Activated T-cell treated with anti-CD3 and anti-CD28 coated beads for 24 hours (primary cell): ENCODE measurements around the gene MYDGF.

Experiments
- DNase-seq: peaks from one replicate; pipeline ENCODE4 v3.0.0-alpha.2; 2020; ENCODE audit warnings: low read depth

The MYDGF gene

DNA sequence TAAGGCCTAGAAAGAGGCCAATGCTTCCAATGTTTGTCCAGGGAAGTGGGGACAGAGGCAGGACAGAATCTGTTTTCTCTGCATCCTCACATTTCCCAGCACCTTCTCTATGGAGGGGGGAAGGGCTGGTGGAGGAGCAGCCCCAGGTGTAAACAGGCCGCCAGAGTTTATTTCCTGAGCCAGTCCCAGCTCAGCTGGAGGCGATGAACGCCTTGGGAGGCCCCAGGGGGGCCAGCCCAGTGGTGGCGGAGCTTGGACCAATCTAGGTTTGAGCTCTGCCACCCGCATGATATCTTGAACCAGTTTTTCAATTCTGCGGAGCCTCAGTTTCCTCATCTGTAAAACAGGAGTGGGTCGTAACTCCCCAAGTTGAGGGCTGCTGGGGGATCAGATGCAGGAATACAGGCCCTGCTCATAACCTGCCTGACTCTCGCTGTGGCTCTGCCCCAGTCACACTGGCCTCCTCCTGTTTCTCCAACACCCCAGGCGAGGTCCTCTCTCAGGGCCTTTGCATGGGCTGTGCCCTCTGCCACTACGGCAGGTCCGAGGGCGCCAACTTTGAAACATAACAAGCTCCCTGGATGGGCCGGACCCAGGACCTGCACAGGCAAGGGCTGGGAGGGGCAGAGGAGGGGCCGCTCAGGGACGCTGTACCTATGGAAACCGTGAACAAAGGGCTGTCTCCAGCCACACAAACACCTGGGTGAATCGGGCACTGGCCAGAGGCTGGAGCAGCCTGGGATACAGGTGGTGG is 29.7 kb downstream of the MYDGF start:
- DNase-seq, result no peak

GRCh38 chr19:4639531-4640246 is 30.5 kb downstream of the MYDGF start:
- DNase-seq, result no peak

DNA sequence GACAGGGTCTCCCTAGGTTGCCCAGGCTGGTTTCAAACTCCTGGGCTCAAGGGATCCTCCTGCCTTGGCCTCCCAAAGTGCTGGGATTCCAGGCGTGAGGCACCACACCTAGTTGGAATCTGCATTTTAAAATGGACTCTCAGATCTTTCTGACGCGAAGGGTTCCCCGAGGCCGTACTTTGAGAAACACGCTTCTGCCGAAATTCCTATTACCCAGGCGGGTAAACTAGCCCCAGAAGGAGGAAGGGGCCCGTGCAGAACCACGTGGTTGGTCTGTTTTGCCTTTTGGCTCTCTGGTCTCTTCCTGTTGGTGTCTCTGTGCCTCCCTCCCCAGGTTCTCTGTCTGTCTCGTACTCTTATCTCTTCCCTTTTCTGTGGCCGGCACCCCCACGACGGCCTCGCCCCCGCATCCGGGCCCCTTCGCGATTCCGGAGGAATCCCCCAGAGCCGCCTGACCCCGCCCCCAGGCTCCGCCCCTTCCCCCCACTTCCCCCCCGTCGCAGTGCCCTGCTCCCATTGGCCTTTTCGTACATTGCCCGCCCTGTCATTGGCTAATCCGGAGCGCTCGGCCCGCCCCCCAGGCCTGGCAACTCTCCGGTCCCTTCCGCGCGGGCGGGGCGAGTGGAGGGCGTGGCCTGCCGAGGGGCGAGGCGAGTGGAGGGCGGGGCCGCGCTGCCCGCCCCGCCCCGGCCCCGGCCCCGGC is 31.2 kb downstream of the MYDGF start, which contains the start of gene TNFAIP8L1:
TNFAIP8L1 (plus strand) TSS at position 689 of the 703 bp plus-strand sequence. CDS start 12,354 bp downstream, outside the sequence.
- peak; percentile 96 for DNase-seq

- DNase-seq, result no peak
These were observed 31.8 kb downstream of the MYDGF start for GRCh38 chr19:4638317-4638716.

- DNase-seq, result no peak
These were observed 33.4 kb downstream of the MYDGF start for GRCh38 chr19:4636761-4637160.

DNA sequence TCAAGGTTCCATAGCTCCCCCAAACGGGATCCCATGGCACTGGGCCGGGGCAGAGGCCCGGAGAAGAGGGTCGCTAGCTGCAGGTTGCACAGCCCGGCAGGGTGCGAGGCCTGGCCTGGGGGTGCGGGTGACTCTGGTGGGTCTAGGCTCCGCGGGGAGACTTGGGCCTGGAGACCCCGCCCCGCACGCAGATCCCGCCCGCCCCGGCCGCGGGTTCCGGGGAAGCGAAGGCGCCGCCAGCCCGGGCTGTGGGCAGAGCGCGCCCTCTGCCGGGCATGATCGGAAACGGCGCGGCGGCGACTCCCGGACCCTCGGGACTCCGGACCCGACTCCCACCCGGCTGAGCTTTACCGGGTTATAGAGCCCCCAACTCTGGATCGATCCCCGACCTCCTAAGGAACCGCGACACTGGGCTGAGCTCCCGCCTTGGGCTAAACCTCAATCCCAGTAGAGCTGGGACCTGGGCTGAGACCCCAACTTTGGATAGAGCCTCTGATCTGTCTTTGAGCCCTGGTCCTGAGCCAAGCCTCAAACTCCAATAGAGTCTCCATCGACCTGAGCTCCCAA is 33.9 kb downstream of the MYDGF start:
- peak; percentile 65 for DNase-seq

GRCh38 chr19:4635754-4636116 is 34.4 kb downstream of the MYDGF start:
- no peak for DNase-seq

DNA sequence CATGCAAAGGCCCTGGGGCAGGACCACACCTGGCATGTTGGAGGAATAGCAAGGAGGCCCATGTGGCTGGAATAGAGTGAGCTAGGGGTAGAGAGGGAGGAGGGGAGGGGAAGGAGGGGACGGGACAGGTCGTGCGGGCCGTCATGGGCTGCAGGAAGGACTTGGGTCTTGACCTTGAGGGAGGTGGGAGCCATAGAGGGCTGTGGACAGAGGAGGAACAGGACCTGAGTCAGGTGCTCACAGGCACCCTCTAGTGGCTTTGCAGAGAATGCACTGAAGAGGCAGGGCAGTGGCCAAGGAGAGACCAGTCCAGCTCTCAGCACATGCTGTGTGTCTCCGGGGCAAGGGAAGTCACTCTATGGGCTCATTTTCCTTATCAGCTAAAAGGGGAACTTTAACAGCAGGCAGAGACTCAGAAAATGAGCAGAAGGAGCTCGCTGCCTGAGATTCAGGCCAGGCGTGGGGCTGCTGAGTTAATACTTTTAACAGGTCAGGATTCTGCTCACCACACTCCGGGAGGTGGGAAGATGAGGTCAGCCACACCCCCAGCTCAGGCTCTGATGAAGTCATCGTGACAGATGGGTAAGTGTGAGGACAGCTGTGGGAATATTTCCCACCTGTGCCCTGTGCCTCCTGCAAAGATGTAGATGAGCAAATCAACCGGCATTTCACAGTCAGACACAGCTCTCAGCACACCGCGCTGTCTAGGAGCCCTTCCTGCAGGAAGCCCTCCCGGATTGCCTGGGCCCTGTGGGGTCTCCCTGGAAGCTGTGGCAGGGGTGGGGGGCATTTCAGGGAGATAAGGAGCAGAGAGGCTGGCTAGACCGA is 36.8 kb downstream of the MYDGF start:
- DNase-seq, result peak; percentile 26

- no peak for DNase-seq
These were observed 45.3 kb downstream of the MYDGF start for GRCh38 chr19:4624733-4625362.

DNA sequence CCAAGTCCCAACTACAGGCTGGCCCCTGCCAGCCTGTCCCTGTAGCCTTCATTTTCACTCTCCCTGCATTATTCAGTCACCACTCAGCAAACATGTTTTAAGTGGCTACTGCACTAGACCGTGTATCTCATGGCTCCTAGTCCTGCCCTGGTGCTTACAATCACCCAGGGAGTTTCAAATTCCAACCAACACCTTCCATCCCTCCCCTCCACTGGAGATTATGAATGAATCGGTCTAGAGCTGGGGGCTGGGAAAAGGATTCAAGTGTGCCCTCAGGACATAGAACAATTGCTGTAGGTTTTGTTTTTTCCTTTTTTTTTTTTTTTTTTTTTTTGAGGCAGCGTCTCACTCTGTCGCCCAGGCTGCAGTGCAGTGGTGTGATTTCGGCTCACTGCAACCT is 45.8 kb downstream of the MYDGF start:
- DNase-seq, result no peak

DNA sequence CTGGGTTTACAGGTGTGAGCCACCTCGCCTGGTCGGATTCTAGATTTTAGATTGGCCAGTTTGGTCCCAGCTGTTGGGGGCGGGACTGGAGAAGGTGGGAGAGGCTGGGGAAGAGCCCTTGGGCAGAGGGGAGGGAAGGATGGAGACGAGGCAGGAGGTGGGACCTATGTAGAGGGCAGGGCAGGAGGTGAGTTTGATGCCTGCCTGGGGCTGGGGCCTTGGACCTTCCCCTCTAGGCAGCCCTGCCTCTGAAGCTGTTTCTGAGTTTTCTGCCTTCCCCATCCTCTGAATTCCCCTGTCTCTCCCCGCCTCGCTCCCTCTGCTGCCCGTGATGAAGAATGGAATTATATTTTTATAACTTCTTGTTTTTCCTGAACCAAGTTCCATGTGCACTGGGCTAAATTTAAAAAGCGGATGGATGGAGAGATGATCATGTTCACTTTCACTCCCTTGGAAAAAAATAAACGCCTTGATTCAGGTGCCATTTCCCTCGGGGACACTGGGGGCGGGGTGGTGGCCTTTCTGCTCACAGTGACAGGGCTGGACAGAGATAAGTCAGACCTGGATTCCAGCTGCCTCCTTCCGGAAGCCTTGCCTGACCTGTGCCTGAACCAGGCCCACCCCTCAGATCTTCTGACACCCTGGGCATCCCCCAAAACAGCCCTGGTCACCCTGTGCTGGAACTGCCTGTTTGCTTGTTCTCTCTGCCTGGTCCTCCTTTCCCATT is 47.3 kb downstream of the MYDGF start:
- no peak for DNase-seq

DNA sequence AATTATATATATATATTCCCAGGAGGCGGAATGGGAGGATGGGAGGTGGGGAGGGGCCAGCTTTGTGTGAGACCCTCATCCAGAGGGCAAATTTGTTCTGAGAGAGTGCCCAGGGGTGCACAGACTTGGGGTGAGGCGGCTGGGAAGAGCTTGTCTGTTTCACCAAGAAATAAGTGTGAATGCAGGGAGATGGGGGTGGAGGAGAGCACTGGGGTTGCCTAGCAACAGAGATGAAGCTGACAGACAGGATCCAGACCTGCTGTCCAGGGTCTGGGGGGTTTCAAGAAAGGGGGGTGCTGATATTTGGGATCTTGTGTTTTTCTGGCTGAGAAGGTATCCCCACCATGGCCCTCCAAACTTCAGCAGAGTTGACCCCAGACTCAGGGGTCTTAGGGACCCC is 49.5 kb downstream of the MYDGF start:
- DNase-seq, result no peak

DNA sequence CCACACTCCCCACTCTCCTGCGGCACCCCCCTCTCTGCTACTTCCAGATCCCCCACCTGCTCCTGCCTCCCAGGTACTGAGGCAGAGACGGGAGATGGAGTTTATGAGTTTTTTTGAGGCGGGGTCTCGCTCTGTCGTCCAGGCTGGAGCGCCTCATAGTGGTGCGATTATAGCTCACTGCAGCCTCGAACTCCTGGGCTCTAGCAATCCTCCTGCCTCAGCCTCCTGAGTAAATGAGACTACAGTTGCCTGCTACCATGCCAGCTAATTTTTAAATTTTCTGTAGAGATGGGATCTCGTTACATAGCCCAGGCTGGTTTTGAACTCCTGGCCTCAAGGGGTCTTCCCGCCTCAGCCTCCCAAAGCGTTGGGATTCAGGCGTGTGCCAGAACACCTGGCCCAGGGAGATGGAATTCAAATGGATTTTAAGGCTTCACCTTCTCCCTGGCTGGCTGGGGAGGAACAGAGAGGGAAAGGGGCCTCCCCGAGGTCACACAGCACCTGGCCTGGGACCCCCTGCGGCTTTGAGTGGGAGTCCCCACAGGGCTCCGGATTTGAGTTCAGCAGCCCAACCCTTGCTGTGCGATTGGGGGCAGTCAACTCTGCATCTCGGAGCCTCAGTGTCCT is 50.4 kb downstream of the MYDGF start:
- no peak for DNase-seq

- no peak for DNase-seq
These were observed 52.1 kb downstream of the MYDGF start for GRCh38 chr19:4618019-4618418.

GRCh38 chr19:4613254-4613751 is 56.8 kb downstream of the MYDGF start:
- no peak for DNase-seq

- no peak for DNase-seq
These were observed 60.1 kb downstream of the MYDGF start for GRCh38 chr19:4609878-4610511.
